Hepatocyte (in vitro differentiated cells): Measurements from ENCODE around the gene GPX4. TPM values are rescaled to one million over a fixed set of nuclear protein-coding genes. Genes with fewer than 3 reads are reported as not detected.

Source experiments
- DNase-seq: peaks from one replicate; pipeline ENCODE4 v3.0.0-alpha.2; 2016; ENCODE audit warnings: low spot score
- H2AFZ ChIP-seq: fragments of 200-600 bp; sonication (generic); 2 replicates; pipeline ENCODE4 v1.6.0; 2016; ENCODE audit warnings: antibody characterized with exemption, mild to moderate bottlenecking
- H3K27ac ChIP-seq: fragments of 200-600 bp; sonication (generic); 2 replicates; pipeline ENCODE4 v1.5.1; 2016; ENCODE audit warnings: mild to moderate bottlenecking
- H3K27me3 ChIP-seq: fragments of 200-600 bp; sonication (generic); 2 replicates; pipeline ENCODE4 v1.6.1; 2016
- H3K36me3 ChIP-seq: fragments of 200-600 bp; sonication (generic); replicated peaks from 2 replicates; pipeline ENCODE4 v1.5.1; 2016; ENCODE audit warnings: low read depth; ENCODE audit not compliant: insufficient read depth
- H3K4me1 ChIP-seq: fragments of 200-600 bp; sonication (generic); 2 replicates; pipeline ENCODE4 v1.5.1; 2016; ENCODE audit warnings: mild to moderate bottlenecking, moderate library complexity; ENCODE audit not compliant: insufficient read depth
- H3K4me2 ChIP-seq: fragments of 200-600 bp; sonication (generic); 2 replicates; pipeline ENCODE4 v1.6.0; 2016
- H3K4me3 ChIP-seq: fragments of 200-600 bp; sonication (generic); 2 replicates; pipeline ENCODE4 v1.5.1; 2016; ENCODE audit warnings: mild to moderate bottlenecking
- H3K79me2 ChIP-seq: fragments of 200-600 bp; sonication (generic); 2 replicates; pipeline ENCODE4 v1.6.0; 2017; ENCODE audit warnings: mild to moderate bottlenecking
- H3K9me2 ChIP-seq: fragments of 200-600 bp; sonication (generic); replicated peaks from 2 replicates; pipeline ENCODE4 v1.6.0; 2017; ENCODE audit warnings: mild to moderate bottlenecking; ENCODE audit not compliant: insufficient read depth
- H3K9me3 ChIP-seq: fragments of 200-600 bp; sonication (generic); 2 replicates; pipeline ENCODE4 v1.5.1; 2016; ENCODE audit warnings: low read depth, mild to moderate bottlenecking
- H4K20me1 ChIP-seq: fragments of 200-600 bp; sonication (generic); 2 replicates; pipeline ENCODE4 v1.6.0; 2016; ENCODE audit warnings: mild to moderate bottlenecking; ENCODE audit not compliant: insufficient read depth, poor library complexity, severe bottlenecking
- CTCF ChIP-seq: fragments of 200-600 bp; sonication (generic); IDR thresholded peaks from 2 replicates; pipeline ENCODE4 v1.5.1; 2016; ENCODE audit warnings: antibody characterized with exemption, mild to moderate bottlenecking; ENCODE audit not compliant: poor library complexity
- EZH2 ChIP-seq: fragments of 200-600 bp; sonication (generic); IDR thresholded peaks from 2 replicates; pipeline ENCODE4 v1.6.1; 2016; ENCODE audit warnings: antibody characterized with exemption, mild to moderate bottlenecking, borderline replicate concordance
- EZH2phosphoT487 ChIP-seq: fragments of 200-600 bp; sonication (generic); IDR thresholded peaks from one replicate; pipeline ENCODE4 v1.6.1; 2018; ENCODE audit warnings: antibody characterized with exemption, mild to moderate bottlenecking, low read depth, moderate library complexity; ENCODE audit not compliant: unreplicated experiment, severe bottlenecking
- WGBS: methylation state at CpG from one replicate; pipeline ENCODE4 v1.1.6; 2016; ENCODE audit warnings: low lambda C conversion rate; ENCODE audit errors: missing lambda C conversion rate; 5-methylcytosine and 5-hydroxymethylcytosine counted together
- polyA plus RNA-seq: library from polyadenylated mRNA; unstranded; fragments of >200 nt; fragmentation: Nextera tagmentation; extraction: Ambion mirVana; gene quantifications from 2 replicates; pipeline ENCODE4 v1.2.1, GENCODE V29; 2016
- total RNA-seq: library from RNA; depleted of rRNA; stranded (reverse); fragments of >200 nt; gene quantifications from 2 replicates; pipeline ENCODE4 v1.2.3, GENCODE V29; 2014

GPX4 gene
- total and polyA plus RNA-seq, 2 experiments from 2014 or later: 539 to 735 TPM

GRCh38 chr19:1060689-1061088, 43.1 kb upstream of the GPX4 start:
- H3K4me3 ChIP-seq: no peak overlapping the region
- no peaks in the 10 kb centered on the region for H3K27me3 ChIP-seq
- no peak overlapping the region for H2AFZ ChIP-seq
- no peak overlapping the region for H3K4me2 ChIP-seq
- TF ChIP-seq CTCF (no peak), EZH2phosphoT487 (no peak), EZH2 (no peak)
- peaks cover 4% of the 10 kb centered on the region for H3K9me3 ChIP-seq
- peaks cover 12% of the 10 kb centered on the region for H3K4me1 ChIP-seq
- no peaks in the 10 kb centered on the region for H4K20me1 ChIP-seq
- DNase-seq: no peak
- H3K9me2 ChIP-seq: no peaks in the 10 kb centered on the region
- H3K27ac ChIP-seq: no peak overlapping the region
- WGBS: 87% methylated on average over 5 of the region's 5 CpGs
- H3K36me3 ChIP-seq: no peaks in the 10 kb centered on the region
- no peaks in the 10 kb centered on the region for H3K79me2 ChIP-seq

DNA sequence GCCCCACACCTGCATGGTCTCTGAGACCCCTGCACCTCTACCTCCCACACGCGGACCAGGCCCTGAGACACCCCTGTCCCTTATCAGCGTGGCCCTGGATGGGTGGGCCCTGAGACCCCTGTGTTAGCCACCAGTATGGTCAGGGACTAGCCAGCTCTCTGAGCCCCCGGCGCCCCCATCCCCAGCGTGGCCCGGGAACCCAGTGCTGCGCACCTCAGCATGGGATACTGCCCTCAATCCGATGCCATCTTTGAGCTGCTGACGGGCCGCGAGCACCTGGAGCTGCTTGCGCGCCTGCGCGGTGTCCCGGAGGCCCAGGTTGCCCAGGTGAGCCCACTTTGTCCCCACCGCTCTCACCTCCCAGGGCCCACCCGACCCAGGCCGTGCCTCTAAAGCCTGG, 41.8 kb upstream of the GPX4 start:
- H3K79me2 ChIP-seq: no peaks in the 10 kb centered on the region
- H3K4me2 ChIP-seq: no peak overlapping the region
- H2AFZ ChIP-seq: no peak overlapping the region
- H3K9me3 ChIP-seq: peaks cover 4% of the 10 kb centered on the region
- H3K4me1 ChIP-seq: peaks cover 23% of the 10 kb centered on the region
- H3K4me3 ChIP-seq: no peak overlapping the region
- no peaks in the 10 kb centered on the region for H4K20me1 ChIP-seq
- no peaks in the 10 kb centered on the region for H3K36me3 ChIP-seq
- peaks cover 3% of the 10 kb centered on the region for H3K27me3 ChIP-seq
- H3K9me2 ChIP-seq: no peaks in the 10 kb centered on the region
- TF ChIP-seq EZH2: no peak
- no peak for TF ChIP-seq CTCF
- TF ChIP-seq EZH2phosphoT487: no peak
- DNase-seq: no peak
- H3K27ac ChIP-seq: no peak overlapping the region
- over 99% methylated on average over 20 of the region's 20 CpGs for WGBS

- DNase-seq: no peak
- TF ChIP-seq EZH2phosphoT487 (no peak), CTCF (no peak), EZH2 (no peak)
- H2AFZ ChIP-seq: no peak overlapping the region
- no peaks in the 10 kb centered on the region for H4K20me1 ChIP-seq
- no peak overlapping the region for H3K4me2 ChIP-seq
- H3K4me1 ChIP-seq: peaks cover 28% of the 10 kb centered on the region
- peaks cover 8% of the 10 kb centered on the region for H3K27me3 ChIP-seq
- no peaks in the 10 kb centered on the region for H3K79me2 ChIP-seq
- H3K9me2 ChIP-seq: no peaks in the 10 kb centered on the region
- peaks cover 3% of the 10 kb centered on the region for H3K9me3 ChIP-seq
- WGBS: 90% methylated on average over 15 of the region's 17 CpGs
- H3K27ac ChIP-seq: no peak overlapping the region
- no peak overlapping the region for H3K4me3 ChIP-seq
- H3K36me3 ChIP-seq: no peaks in the 10 kb centered on the region
Observed at GRCh38 chr19:1062387-1063029, 41.3 kb upstream of the GPX4 start.
